OCI-LY1 (cell line): ENCODE results near the gene MRTFB.

Experiments used
- H2AFZ ChIP-seq: fragments of 200-600 bp; sonication (generic), shearing (Covaris generic); 2 replicates; pipeline ENCODE4 v1.6.0; 2014; ENCODE audit warnings: antibody characterized with exemption, mild to moderate bottlenecking, low read length
- H3F3A ChIP-seq: fragments of 200-600 bp; sonication (generic), shearing (Covaris generic); 2 replicates; pipeline ENCODE4 v1.6.0; 2014; ENCODE audit warnings: mild to moderate bottlenecking, antibody characterized with exemption, low read length, moderate library complexity; ENCODE audit not compliant: insufficient read depth
- H3K27ac ChIP-seq: fragments of 200-600 bp; sonication (generic); 2 replicates; pipeline ENCODE4 v1.5.1; 2014; ENCODE audit warnings: low read length, mixed run types, mild to moderate bottlenecking, low read depth; ENCODE audit not compliant: poor library complexity, severe bottlenecking
- H3K27me3 ChIP-seq: fragments of 200-600 bp; sonication (generic); 2 replicates; pipeline ENCODE4 v1.6.0; 2014; ENCODE audit warnings: antibody characterized with exemption, mild to moderate bottlenecking, low read length, moderate library complexity; ENCODE audit not compliant: insufficient read depth
- H3K36me3 ChIP-seq: fragments of 200-600 bp; sonication (generic); 2 replicates; pipeline ENCODE4 v1.6.1; 2014; ENCODE audit warnings: mild to moderate bottlenecking, antibody characterized with exemption, low read length, moderate library complexity, mixed read lengths; ENCODE audit not compliant: insufficient read depth
- H3K4me1 ChIP-seq: fragments of 200-600 bp; sonication (generic); 2 replicates; pipeline ENCODE4 v1.5.1; 2014; ENCODE audit warnings: mild to moderate bottlenecking, low read length, moderate library complexity; ENCODE audit not compliant: insufficient read depth, severe bottlenecking
- H3K4me2 ChIP-seq: fragments of 200-600 bp; sonication (generic), shearing (Covaris generic); 2 replicates; pipeline ENCODE4 v1.6.1; 2014; ENCODE audit warnings: low read length
- H3K4me3 ChIP-seq: fragments of 200-600 bp; sonication (generic); 2 replicates; pipeline ENCODE4 v1.5.1; 2014; ENCODE audit warnings: low read length, low read depth, mild to moderate bottlenecking, mixed read lengths; ENCODE audit not compliant: poor library complexity, severe bottlenecking
- H3K79me2 ChIP-seq: fragments of 200-600 bp; shearing (Covaris generic); 2 replicates; pipeline ENCODE4 v1.6.1; 2016; ENCODE audit warnings: mixed run types, low read length, mixed read lengths; ENCODE audit not compliant: insufficient read depth
- H3K9ac ChIP-seq: fragments of 200-600 bp; sonication (generic), shearing (Covaris generic); 2 replicates; pipeline ENCODE4 v1.6.1; 2014; ENCODE audit warnings: mild to moderate bottlenecking, low read length, mixed read lengths
- H3K9me2 ChIP-seq: fragments of 200-600 bp; sonication (generic), shearing (Covaris generic); 2 replicates; pipeline ENCODE4 v1.6.1; 2014; ENCODE audit warnings: low read depth, mild to moderate bottlenecking, low read length, mixed read lengths
- H3K9me3 ChIP-seq: fragments of 200-600 bp; shearing (Covaris generic); 2 replicates; pipeline ENCODE4 v1.6.1; 2014; ENCODE audit warnings: low read length, mixed read lengths
- H4K20me1 ChIP-seq: fragments of 200-600 bp; sonication (generic), shearing (Covaris generic); 2 replicates; pipeline ENCODE4 v1.6.0; 2016; ENCODE audit warnings: mild to moderate bottlenecking, low read length; ENCODE audit not compliant: insufficient read depth
- EZH2 ChIP-seq: fragments of 200-600 bp; sonication (generic), shearing (Covaris generic); IDR thresholded peaks from 2 replicates; pipeline ENCODE4 v1.8.0; 2017; ENCODE audit warnings: borderline replicate concordance, mixed run types, mild to moderate bottlenecking, antibody characterized with exemption, low read length, moderate library complexity, mixed read lengths
- TF ChIP-seq, protein P1 (sequence below): fragments of 200-600 bp; sonication (generic), shearing (Covaris generic); IDR thresholded peaks from 2 replicates; pipeline ENCODE4 v1.5.1; 2017; ENCODE audit warnings: mild to moderate bottlenecking, antibody characterized with exemption, low read length, moderate library complexity, mixed read lengths

The MRTFB gene

DNA sequence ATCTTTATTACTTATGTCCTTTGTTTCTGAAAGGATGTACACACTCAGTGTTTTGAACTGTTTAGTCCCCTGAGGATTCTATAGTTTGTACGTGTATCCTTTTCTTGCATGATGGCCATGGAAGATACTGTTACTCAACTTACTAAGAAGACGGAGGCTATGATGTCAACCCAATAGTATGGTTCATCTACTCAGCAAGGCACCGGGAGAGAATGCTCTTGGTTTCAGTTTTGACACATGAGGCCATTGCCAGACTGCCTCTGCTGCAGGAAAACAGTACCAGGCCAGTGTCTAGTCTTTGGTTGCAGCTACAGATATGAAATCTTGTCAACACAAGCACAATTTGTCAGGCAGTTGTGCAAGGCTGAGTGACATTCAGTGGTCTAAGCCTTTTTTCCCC lies 134.5 kb downstream of the MRTFB start:
- Histone ChIP-seq H3K79me2 (no peaks in the 10 kb centered on the region), H3K4me2 (no peak overlapping the region), H3K36me3 (no peaks in the 10 kb centered on the region), H3K4me3 (no peak overlapping the region), H3K4me1 (no peaks in the 10 kb centered on the region), H4K20me1 (no peaks in the 10 kb centered on the region), H3K27me3 (no peaks in the 10 kb centered on the region), H2AFZ (no peak overlapping the region), H3F3A (no peaks in the 10 kb centered on the region), H3K9me2 (no peaks in the 10 kb centered on the region), H3K27ac (no peak overlapping the region), H3K9me3 (no peaks in the 10 kb centered on the region), H3K9ac (no peak overlapping the region)
- TF ChIP-seq EZH2: no peak
- TF ChIP-seq, protein P1, sequence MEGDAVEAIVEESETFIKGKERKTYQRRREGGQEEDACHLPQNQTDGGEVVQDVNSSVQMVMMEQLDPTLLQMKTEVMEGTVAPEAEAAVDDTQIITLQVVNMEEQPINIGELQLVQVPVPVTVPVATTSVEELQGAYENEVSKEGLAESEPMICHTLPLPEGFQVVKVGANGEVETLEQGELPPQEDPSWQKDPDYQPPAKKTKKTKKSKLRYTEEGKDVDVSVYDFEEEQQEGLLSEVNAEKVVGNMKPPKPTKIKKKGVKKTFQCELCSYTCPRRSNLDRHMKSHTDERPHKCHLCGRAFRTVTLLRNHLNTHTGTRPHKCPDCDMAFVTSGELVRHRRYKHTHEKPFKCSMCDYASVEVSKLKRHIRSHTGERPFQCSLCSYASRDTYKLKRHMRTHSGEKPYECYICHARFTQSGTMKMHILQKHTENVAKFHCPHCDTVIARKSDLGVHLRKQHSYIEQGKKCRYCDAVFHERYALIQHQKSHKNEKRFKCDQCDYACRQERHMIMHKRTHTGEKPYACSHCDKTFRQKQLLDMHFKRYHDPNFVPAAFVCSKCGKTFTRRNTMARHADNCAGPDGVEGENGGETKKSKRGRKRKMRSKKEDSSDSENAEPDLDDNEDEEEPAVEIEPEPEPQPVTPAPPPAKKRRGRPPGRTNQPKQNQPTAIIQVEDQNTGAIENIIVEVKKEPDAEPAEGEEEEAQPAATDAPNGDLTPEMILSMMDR: no peak

GRCh38 chr16:14211856-14212543 lies 140.9 kb downstream of the MRTFB start:
- no peaks in the 10 kb centered on the region for H3K79me2 ChIP-seq
- H3K36me3 ChIP-seq: peaks cover 8% of the 10 kb centered on the region; the same call in 1 of the 2 replicates
- H3K4me1 ChIP-seq: no peaks in the 10 kb centered on the region
- no peak overlapping the region for H3K4me2 ChIP-seq
- TF ChIP-seq, protein P1: no peak
- no peak for TF ChIP-seq EZH2
- H2AFZ ChIP-seq: no peak overlapping the region
- H3K27me3 ChIP-seq: no peaks in the 10 kb centered on the region
- H3F3A ChIP-seq: no peaks in the 10 kb centered on the region
- no peaks in the 10 kb centered on the region for H3K9me2 ChIP-seq
- H4K20me1 ChIP-seq: no peaks in the 10 kb centered on the region
- H3K4me3 ChIP-seq: no peak overlapping the region
- no peaks in the 10 kb centered on the region for H3K9me3 ChIP-seq
- no peak overlapping the region for H3K9ac ChIP-seq
- H3K27ac ChIP-seq: no peak overlapping the region

GRCh38 chr16:14215941-14216340 lies 144.8 kb downstream of the MRTFB start:
- Histone ChIP-seq H3F3A (no peaks in the 10 kb centered on the region), H3K27ac (no peak overlapping the region), H3K4me1 (no peaks in the 10 kb centered on the region), H3K9me2 (no peaks in the 10 kb centered on the region), H3K36me3 (peaks cover 13% of the 10 kb centered on the region; the same call in 1 of the 2 replicates), H3K4me3 (no peak overlapping the region), H3K9me3 (no peaks in the 10 kb centered on the region), H3K9ac (no peak overlapping the region), H3K79me2 (no peaks in the 10 kb centered on the region), H2AFZ (no peak overlapping the region), H3K4me2 (no peak overlapping the region), H3K27me3 (no peaks in the 10 kb centered on the region), H4K20me1 (no peaks in the 10 kb centered on the region)
- TF ChIP-seq EZH2: no peak

GRCh38 chr16:14219983-14220382 lies 148.9 kb downstream of the MRTFB start:
- Histone ChIP-seq H3K9me2 (no peaks in the 10 kb centered on the region), H3K27me3 (no peaks in the 10 kb centered on the region), H2AFZ (no peak overlapping the region), H3K4me1 (no peaks in the 10 kb centered on the region), H3K27ac (no peak overlapping the region), H3K9ac (no peak overlapping the region), H3K4me3 (no peak overlapping the region), H3K36me3 (peaks cover 36% of the 10 kb centered on the region), H3K9me3 (no peaks in the 10 kb centered on the region), H4K20me1 (no peaks in the 10 kb centered on the region), H3K79me2 (no peaks in the 10 kb centered on the region), H3K4me2 (no peak overlapping the region), H3F3A (no peaks in the 10 kb centered on the region)
- no peak for TF ChIP-seq EZH2
- TF ChIP-seq, protein P1: no peak
